ENCODE data around the gene NACAD.

NACAD gene

DNA sequence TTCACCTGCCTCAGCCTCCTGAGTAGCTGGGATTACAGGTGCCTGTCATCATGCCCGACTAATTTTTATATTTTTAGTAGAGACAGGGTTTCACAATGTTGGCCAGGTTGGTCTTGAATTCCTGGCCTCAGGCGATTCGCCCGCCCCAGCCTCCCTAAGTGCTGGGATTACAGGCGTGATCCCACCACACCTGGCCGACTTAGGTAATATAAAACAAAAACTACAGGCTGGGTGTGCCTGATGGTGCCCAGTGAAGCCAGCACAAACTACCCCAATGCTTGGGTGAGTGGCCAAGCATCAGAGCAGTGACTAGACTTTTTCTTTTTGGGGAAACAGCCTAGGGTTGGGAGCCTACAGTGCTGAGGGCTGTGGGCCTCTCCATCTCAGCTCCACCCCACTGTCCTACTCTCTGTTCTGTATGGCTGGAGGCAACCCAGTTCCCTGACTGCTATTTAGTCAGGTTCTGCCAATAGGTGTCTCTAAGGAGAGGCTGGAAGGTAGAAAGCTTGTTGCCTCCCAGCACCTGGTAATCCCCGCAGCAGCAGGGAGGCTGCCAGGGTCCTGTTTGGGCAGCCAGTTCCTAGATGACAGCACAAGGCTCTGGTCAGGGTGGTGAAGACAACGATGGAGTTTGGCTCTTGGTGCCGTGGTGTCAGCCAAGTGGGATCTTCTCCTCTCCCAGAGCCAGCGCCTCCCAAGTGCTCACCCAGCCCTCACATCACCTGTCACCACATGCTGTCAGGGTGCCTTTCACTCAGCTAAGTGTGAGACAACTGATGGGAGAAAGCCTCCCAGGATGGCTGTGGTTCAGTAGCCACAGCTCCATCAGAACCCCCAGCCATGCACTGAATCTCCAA lies 10.4 kb upstream of the NACAD start:
- H3K36me3 ChIP-seq (ENCODE audit: insufficient read depth, low read length) = peaks cover 70% of the 10 kb centered on the region

DNA sequence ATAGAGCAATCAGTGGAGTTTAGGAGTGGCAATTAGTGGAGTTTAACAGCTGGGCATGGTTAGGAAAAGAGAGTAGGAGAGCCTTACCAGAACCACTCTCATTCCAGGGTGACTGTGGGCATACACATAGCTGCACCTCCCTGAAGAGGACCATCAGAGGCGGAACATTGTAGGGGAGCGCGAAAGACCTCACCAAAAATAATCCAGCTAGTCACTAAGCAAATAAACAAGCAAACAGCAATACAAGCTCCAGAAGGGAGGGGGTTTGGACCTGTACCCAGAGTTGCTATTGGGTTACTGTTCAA lies 4.1 kb upstream of the NACAD start:
- Histone ChIP-seq H3K27ac (ENCODE audit: low read depth, low read length, poor library complexity, severe bottlenecking) (no peak overlapping the region), H3F3A (ENCODE audit: insufficient read depth, low read length) (no peaks in the 10 kb centered on the region), H4K20me1 (ENCODE audit: insufficient read depth, low read length) (0 out of 2 replicates have a peak, but pooled peaks cover 2% of the 10 kb centered on the region), H3K9me3 (ENCODE audit: low read length) (peaks cover 5% of the 10 kb centered on the region; the same call in 1 of the 2 replicates), H3K36me3 (ENCODE audit: insufficient read depth, low read length) (peaks cover 7% of the 10 kb centered on the region), H3K9ac (ENCODE audit: low read length) (no peak overlapping the region), H3K4me2 (ENCODE audit: low read length) (no peak overlapping the region), H3K4me1 (ENCODE audit: insufficient read depth, low read length, severe bottlenecking) (peaks cover 5% of the 10 kb centered on the region), H3K9me2 (ENCODE audit: low read depth, low read length) (no peaks in the 10 kb centered on the region), H3K4me3 (ENCODE audit: low read depth, low read length, poor library complexity, severe bottlenecking) (no peak overlapping the region), H3K79me2 (ENCODE audit: insufficient read depth, low read length) (no peaks in the 10 kb centered on the region), H2AFZ (ENCODE audit: low read length) (no peak overlapping the region), H3K27me3 (ENCODE audit: insufficient read depth, low read length) (no peaks in the 10 kb centered on the region)
- TF ChIP-seq EZH2 (IDR thresholded peaks at IDR 0.05; ENCODE audit: borderline replicate concordance, low read length) = no peak
- TF ChIP-seq, protein P1, sequence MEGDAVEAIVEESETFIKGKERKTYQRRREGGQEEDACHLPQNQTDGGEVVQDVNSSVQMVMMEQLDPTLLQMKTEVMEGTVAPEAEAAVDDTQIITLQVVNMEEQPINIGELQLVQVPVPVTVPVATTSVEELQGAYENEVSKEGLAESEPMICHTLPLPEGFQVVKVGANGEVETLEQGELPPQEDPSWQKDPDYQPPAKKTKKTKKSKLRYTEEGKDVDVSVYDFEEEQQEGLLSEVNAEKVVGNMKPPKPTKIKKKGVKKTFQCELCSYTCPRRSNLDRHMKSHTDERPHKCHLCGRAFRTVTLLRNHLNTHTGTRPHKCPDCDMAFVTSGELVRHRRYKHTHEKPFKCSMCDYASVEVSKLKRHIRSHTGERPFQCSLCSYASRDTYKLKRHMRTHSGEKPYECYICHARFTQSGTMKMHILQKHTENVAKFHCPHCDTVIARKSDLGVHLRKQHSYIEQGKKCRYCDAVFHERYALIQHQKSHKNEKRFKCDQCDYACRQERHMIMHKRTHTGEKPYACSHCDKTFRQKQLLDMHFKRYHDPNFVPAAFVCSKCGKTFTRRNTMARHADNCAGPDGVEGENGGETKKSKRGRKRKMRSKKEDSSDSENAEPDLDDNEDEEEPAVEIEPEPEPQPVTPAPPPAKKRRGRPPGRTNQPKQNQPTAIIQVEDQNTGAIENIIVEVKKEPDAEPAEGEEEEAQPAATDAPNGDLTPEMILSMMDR (IDR thresholded peaks at IDR 0.05; ENCODE audit: low read length) = no peak

More for the DNA sequence above, 10.4 kb upstream of the NACAD start:
- Histone ChIP-seq H3K9me2 (ENCODE audit: low read depth, low read length) (no peaks in the 10 kb centered on the region), H3K9ac (ENCODE audit: low read length) (no peak overlapping the region), H2AFZ (ENCODE audit: low read length) (no peak overlapping the region), H3K4me2 (ENCODE audit: low read length) (no peak overlapping the region), H3K4me1 (ENCODE audit: insufficient read depth, low read length, severe bottlenecking) (no peaks in the 10 kb centered on the region), H3K27ac (ENCODE audit: low read depth, low read length, poor library complexity, severe bottlenecking) (no peak overlapping the region), H3K9me3 (ENCODE audit: low read length) (no peaks in the 10 kb centered on the region), H3F3A (ENCODE audit: insufficient read depth, low read length) (0 out of 2 replicates have a peak, but pooled peaks cover 4% of the 10 kb centered on the region), H3K27me3 (ENCODE audit: insufficient read depth, low read length) (no peaks in the 10 kb centered on the region), H3K4me3 (ENCODE audit: low read depth, low read length, poor library complexity, severe bottlenecking) (no peak overlapping the region), H4K20me1 (ENCODE audit: insufficient read depth, low read length) (0 out of 2 replicates have a peak, but pooled peaks cover 2% of the 10 kb centered on the region), H3K79me2 (ENCODE audit: insufficient read depth, low read length) (no peaks in the 10 kb centered on the region)
- TF ChIP-seq, protein P1 (IDR thresholded peaks at IDR 0.05; ENCODE audit: low read length) = no peak
- TF ChIP-seq EZH2 (IDR thresholded peaks at IDR 0.05; ENCODE audit: borderline replicate concordance, low read length) = no peak

DNA sequence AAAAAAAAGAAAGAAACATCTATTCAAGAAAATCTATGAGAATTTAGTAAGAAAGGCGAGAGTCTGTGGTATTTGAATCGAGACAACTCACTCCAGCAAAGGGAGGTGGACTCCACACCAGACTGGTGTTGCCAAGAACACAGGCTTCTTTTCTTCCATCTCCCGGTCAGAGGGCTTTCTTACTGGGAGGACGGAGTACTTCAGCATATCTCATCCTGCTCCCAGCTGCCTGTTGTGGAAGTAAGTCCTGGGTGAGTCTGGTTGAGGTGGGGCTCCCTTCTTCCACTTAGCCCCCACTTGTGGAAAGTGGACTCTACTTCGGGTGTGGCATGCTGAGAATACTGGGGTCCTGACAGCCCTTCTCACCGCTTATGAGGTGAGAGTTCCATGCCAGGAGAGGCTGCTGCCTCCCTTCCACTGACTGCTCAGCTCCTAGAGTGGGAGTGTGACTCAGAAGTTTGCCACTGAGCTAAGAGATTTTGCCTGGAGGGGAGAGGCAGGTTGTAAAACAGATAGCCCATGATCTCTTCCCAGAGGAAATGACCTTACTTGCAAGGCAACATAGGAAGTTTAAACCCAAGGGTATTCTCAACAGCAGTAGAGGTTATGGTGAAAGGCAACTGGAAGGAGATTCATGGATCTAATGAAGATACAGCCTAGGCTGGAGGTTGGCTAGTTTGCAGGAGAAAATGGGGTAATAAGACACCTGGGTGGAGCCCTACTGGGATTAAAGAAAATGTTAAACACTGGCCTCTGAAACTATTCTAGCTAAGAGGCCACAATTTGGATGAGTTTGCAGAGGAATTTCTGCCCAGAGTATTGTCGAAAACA lies 3.5 kb upstream of the NACAD start:
- H3K36me3 ChIP-seq (ENCODE audit: insufficient read depth, low read length) = peaks cover 2% of the 10 kb centered on the region
- H3K79me2 ChIP-seq (ENCODE audit: insufficient read depth, low read length) = no peaks in the 10 kb centered on the region
- H2AFZ ChIP-seq (ENCODE audit: low read length) = no peak overlapping the region
- TF ChIP-seq, protein P1 (IDR thresholded peaks at IDR 0.05; ENCODE audit: low read length) = no peak
- TF ChIP-seq EZH2 (IDR thresholded peaks at IDR 0.05; ENCODE audit: borderline replicate concordance, low read length) = no peak
- H3K9ac ChIP-seq (ENCODE audit: low read length) = no peak overlapping the region
- peaks cover 5% of the 10 kb centered on the region; the same call in 1 of the 2 replicates for H3K9me3 ChIP-seq (ENCODE audit: low read length)
- no peaks in the 10 kb centered on the region for H4K20me1 ChIP-seq (ENCODE audit: insufficient read depth, low read length)
- H3K27ac ChIP-seq (ENCODE audit: low read depth, low read length, poor library complexity, severe bottlenecking) = no peak overlapping the region
- H3F3A ChIP-seq (ENCODE audit: insufficient read depth, low read length) = no peaks in the 10 kb centered on the region
- H3K4me3 ChIP-seq (ENCODE audit: low read depth, low read length, poor library complexity, severe bottlenecking) = no peak overlapping the region
- no peaks in the 10 kb centered on the region for H3K9me2 ChIP-seq (ENCODE audit: low read depth, low read length)
- no peaks in the 10 kb centered on the region; the same call in 1 of the 2 replicates for H3K27me3 ChIP-seq (ENCODE audit: insufficient read depth, low read length)
- H3K4me1 ChIP-seq (ENCODE audit: insufficient read depth, low read length, severe bottlenecking) = peaks cover 5% of the 10 kb centered on the region
- no peak overlapping the region for H3K4me2 ChIP-seq (ENCODE audit: low read length)

Data from OCI-LY1 (cell line).